Stimulated activated CD8-positive, alpha-beta memory T cell treated with anti-CD3 and anti-CD28 coated beads, Interleukin-4, amount 100 ng/mL, for 24 hours (primary cell): ENCODE measurements around the gene FRZB.

ENCODE experiments used
- DNase-seq: peaks from one replicate; pipeline ENCODE4 v3.0.0-alpha.2; 2020; ENCODE audit warnings: low read depth

The FRZB gene

GRCh38 chr2:182834293-182834692, 32.1 kb downstream of the FRZB start:
- DNase-seq: no peak

GRCh38 chr2:182833084-182833854, 33.2 kb downstream of the FRZB start:
- DNase-seq: no peak

GRCh38 chr2:182831921-182832320, 34.5 kb downstream of the FRZB start:
- no peak for DNase-seq

- no peak for DNase-seq
Observed at GRCh38 chr2:182831101-182831500, 35.3 kb downstream of the FRZB start.

- DNase-seq: no peak
Observed at GRCh38 chr2:182827182-182827879, 39.1 kb downstream of the FRZB start.

- no peak for DNase-seq
Observed at GRCh38 chr2:182826496-182826895, 39.9 kb downstream of the FRZB start.

GRCh38 chr2:182826064-182826463, 40.4 kb downstream of the FRZB start:
- no peak for DNase-seq

GRCh38 chr2:182824767-182825158, 41.7 kb downstream of the FRZB start:
- no peak for DNase-seq

GRCh38 chr2:182824056-182824766, 42.2 kb downstream of the FRZB start:
- DNase-seq: no peak

GRCh38 chr2:182822733-182823132, 43.7 kb downstream of the FRZB start:
- no peak for DNase-seq

GRCh38 chr2:182821182-182821581, 45.3 kb downstream of the FRZB start:
- no peak for DNase-seq

GRCh38 chr2:182819412-182819811, 47.0 kb downstream of the FRZB start:
- DNase-seq: no peak

GRCh38 chr2:182818925-182819324, 47.5 kb downstream of the FRZB start:
- no peak for DNase-seq

GRCh38 chr2:182818501-182818900, 47.9 kb downstream of the FRZB start:
- DNase-seq: no peak

GRCh38 chr2:182817558-182817957, 48.9 kb downstream of the FRZB start:
- DNase-seq: no peak

- no peak for DNase-seq
Observed at GRCh38 chr2:182816866-182817265, 49.6 kb downstream of the FRZB start.

GRCh38 chr2:182814804-182815203, 51.6 kb downstream of the FRZB start:
- DNase-seq: no peak

- no peak for DNase-seq
Observed at GRCh38 chr2:182814380-182814779, 52.1 kb downstream of the FRZB start.

- no peak for DNase-seq
Observed at GRCh38 chr2:182810087-182810486, 56.4 kb downstream of the FRZB start.

- DNase-seq: no peak
Observed at GRCh38 chr2:182807319-182807718, 59.1 kb downstream of the FRZB start.

- no peak for DNase-seq
Observed at GRCh38 chr2:182804128-182804527, 62.3 kb downstream of the FRZB start.

- DNase-seq: no peak
Observed at GRCh38 chr2:182798736-182799135, 67.7 kb downstream of the FRZB start.

GRCh38 chr2:182792441-182792840, 74.0 kb downstream of the FRZB start:
- no peak for DNase-seq
